Psoas muscle (tissue), 8 donors: ENCODE data around the gene THBS2. TPM values are rescaled to one million over a fixed set of nuclear protein-coding genes. Genes with fewer than 3 reads are reported as not detected.

Experiments
- ATAC-seq, 4 donors: fragments of 200-7000 bp; cut with Tn5 transposase; one replicate each; pipeline ENCODE4 v1.9.1; 2020; ENCODE audit warnings: moderate library complexity in 3 of 4, mild to moderate bottlenecking in 2 of 4
- DNase-seq, 2 donors: peaks; one replicate each; pipeline ENCODE4 v3.0.0-alpha.2; 2020
- H3K27ac ChIP-seq: fragments of 200-600 bp; one replicate; pipeline ENCODE4 v1.8.0; 2022
- H3K27me3 ChIP-seq, 3 donors: fragments of 200-600 bp in 1 of 3; one replicate each; pipeline versions ENCODE4 v1.6.1 to v1.8.0; 2013 to 2022; ENCODE audit warnings: low read length in 2 of 3, mild to moderate bottlenecking in 2 of 3, moderate library complexity in 1 of 3; ENCODE audit not compliant: insufficient read depth in 3 of 3
- H3K36me3 ChIP-seq, 2 donors: fragments of 200-600 bp in 1 of 2; one replicate each; pipeline versions ENCODE4 v1.6.1 to v1.8.0; 2013 to 2022; ENCODE audit warnings: low read depth in 1 of 2, mild to moderate bottlenecking in 1 of 2, moderate library complexity in 1 of 2; ENCODE audit not compliant: insufficient read depth in 1 of 2
- H3K4me1 ChIP-seq: fragments of 200-600 bp; one replicate; pipeline ENCODE4 v1.8.0; 2022
- H3K4me3 ChIP-seq: fragments of 200-600 bp; one replicate; pipeline ENCODE4 v1.8.0; 2022; ENCODE audit warnings: mild to moderate bottlenecking
- H3K9me3 ChIP-seq: fragments of 200-600 bp; one replicate; pipeline ENCODE4 v1.8.0; 2022
- WGBS, 3 donors: extraction: QIAGEN DNeasy Blood & Tissue Kit; methylation state at CpG; one replicate each; pipeline versions ENCODE4 v1.1.6 to v1.1.7; 2013; 5-methylcytosine and 5-hydroxymethylcytosine counted together
- intact Hi-C, 2 donors: fragments of 100-400 bp; cut with DNase I; formaldehyde crosslinking; loops; one replicate each; pipeline versions ENCODE4 v1.11.0 to v1.14.2; 2022
- polyA plus RNA-seq, 3 donors: library from polyadenylated mRNA; stranded (reverse); fragments of 200-250 nt; gene quantifications; one replicate each; pipeline ENCODE4 v1.2.3, GENCODE V29; 2013
- total RNA-seq, 4 donors: library from RNA; stranded (reverse); fragmentation: NEBNext Ultra II Directional in 2 of 4; extraction: Animal tissue kit (Norgen Biotek cat#: 25700) in 2 of 4; gene quantifications; one replicate each; pipeline versions ENCODE4 v1.2.1 to v1.2.4, GENCODE V29; 2021 to 2023
- TF ChIP-seq, protein P1 (sequence below): fragments of 200-600 bp; IDR thresholded peaks from one replicate; pipeline ENCODE4 v1.8.0; 2022; ENCODE audit warnings: antibody characterized with exemption
- donor health status: healthy with polysubstance abuse.
- donor health status: DM: no; HTN: no; CAD: no; lungs with moderate emphysema.
- donor health status: Bipolar disorder and iron deficiency.
- donor health status: healthy.
- donor health status: DM: yes; HTN: yes; CAD: no.
- donor health status: DM: no; HTN: no; CAD: no.
- donor health status: DM: no; HTN: no; CAD: no.
- donor health status: DM: yes; HTN: yes; CAD: no.

The THBS2 gene
- total and polyA plus RNA-seq, 7 donors: 0.49 to 9.4 (median 1.6) TPM

DNA sequence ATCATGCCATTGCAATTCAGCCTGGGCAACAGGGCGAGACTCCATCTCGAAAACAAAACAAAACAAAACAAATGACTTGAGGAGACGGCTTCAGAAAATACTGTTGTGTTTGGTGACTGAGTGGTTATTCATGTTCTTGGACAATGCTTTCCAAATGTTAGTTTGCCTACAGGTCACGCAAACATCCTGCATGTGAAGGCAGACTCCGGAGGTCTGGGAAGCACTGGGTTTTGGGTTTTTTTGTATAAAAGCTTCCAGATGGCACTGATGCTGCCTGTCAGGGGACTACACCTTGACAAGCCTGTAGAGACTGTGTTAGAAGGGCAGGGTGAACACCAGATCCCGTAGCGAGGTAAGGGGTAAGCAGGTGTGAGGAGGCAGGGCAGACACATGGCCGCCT lies 81.7 kb downstream of the THBS2 start:
- Histone ChIP-seq H3K9me3 (no peaks in the 10 kb centered on the region), H3K4me3 (no peak overlapping the region), H3K27me3 (no peaks in the 10 kb centered on the region), H3K36me3 (no peaks in the 10 kb centered on the region), H3K27ac (no peak overlapping the region), H3K4me1 (no peaks in the 10 kb centered on the region)
- 85 to 93% (median 93%) methylated on average over 8 of the region's 8 CpGs for WGBS, 3 donors
- intact Hi-C loops: no loop called here
- TF ChIP-seq, protein P1, sequence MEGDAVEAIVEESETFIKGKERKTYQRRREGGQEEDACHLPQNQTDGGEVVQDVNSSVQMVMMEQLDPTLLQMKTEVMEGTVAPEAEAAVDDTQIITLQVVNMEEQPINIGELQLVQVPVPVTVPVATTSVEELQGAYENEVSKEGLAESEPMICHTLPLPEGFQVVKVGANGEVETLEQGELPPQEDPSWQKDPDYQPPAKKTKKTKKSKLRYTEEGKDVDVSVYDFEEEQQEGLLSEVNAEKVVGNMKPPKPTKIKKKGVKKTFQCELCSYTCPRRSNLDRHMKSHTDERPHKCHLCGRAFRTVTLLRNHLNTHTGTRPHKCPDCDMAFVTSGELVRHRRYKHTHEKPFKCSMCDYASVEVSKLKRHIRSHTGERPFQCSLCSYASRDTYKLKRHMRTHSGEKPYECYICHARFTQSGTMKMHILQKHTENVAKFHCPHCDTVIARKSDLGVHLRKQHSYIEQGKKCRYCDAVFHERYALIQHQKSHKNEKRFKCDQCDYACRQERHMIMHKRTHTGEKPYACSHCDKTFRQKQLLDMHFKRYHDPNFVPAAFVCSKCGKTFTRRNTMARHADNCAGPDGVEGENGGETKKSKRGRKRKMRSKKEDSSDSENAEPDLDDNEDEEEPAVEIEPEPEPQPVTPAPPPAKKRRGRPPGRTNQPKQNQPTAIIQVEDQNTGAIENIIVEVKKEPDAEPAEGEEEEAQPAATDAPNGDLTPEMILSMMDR: no peak
- ATAC-seq (no peak), DNase-seq (no peak)

GRCh38 chr6:169171016-169171415 lies 82.6 kb downstream of the THBS2 start:
- TF ChIP-seq, protein P1: no peak
- intact Hi-C loops: no loop called here
- ATAC-seq (no peak), DNase-seq (no peak)
- Histone ChIP-seq H3K4me1 (no peaks in the 10 kb centered on the region), H3K9me3 (no peaks in the 10 kb centered on the region), H3K27me3 (no peaks in the 10 kb centered on the region), H3K27ac (no peak overlapping the region), H3K36me3 (no peaks in the 10 kb centered on the region), H3K4me3 (no peak overlapping the region)
- WGBS, 3 donors: 83 to 90% (median 89%) methylated on average over 15 to 16 of the region's 16 CpGs

DNA sequence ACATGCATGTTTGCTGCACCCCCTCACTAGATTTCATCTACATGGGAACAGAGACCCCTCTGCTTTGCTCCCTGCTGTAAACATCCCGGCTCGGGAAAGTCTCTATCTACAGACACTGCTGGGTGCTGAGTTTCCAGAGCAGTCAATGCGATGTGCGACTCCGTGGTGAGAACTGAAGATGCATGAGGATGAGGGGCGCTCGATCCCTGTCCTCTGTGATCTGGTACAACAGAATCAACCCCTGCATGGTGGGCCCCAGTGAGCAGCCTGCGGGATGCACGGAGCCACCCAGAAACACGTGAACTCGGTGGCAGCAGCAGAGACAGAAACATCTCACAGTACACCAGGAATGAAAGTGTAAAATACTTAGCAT lies 83.1 kb downstream of the THBS2 start:
- ATAC-seq (no peak), DNase-seq (no peak)
- intact Hi-C loops: no loop called here
- Histone ChIP-seq H3K4me1 (no peaks in the 10 kb centered on the region), H3K9me3 (no peaks in the 10 kb centered on the region), H3K27me3 (no peaks in the 10 kb centered on the region), H3K27ac (no peak overlapping the region), H3K36me3 (no peaks in the 10 kb centered on the region), H3K4me3 (no peak overlapping the region)
- WGBS, 3 donors: 89 to 96% (median 93%) methylated on average over 11 of the region's 11 CpGs
- TF ChIP-seq, protein P1: no peak

GRCh38 chr6:169169941-169170582 lies 83.6 kb downstream of the THBS2 start:
- no peaks in the 10 kb centered on the region for H3K36me3 ChIP-seq
- DNase-seq (no peak), ATAC-seq (no peak)
- intact Hi-C loops: no loop called here
- WGBS, 3 donors: 64 to 76% (median 76%) methylated on average over 16 of the region's 16 CpGs
- no peak overlapping the region for H3K4me3 ChIP-seq
- no peaks in the 10 kb centered on the region for H3K9me3 ChIP-seq
- H3K27ac ChIP-seq: no peak overlapping the region
- TF ChIP-seq, protein P1: no peak
- H3K4me1 ChIP-seq: no peaks in the 10 kb centered on the region
- no peaks in the 10 kb centered on the region for H3K27me3 ChIP-seq

DNA sequence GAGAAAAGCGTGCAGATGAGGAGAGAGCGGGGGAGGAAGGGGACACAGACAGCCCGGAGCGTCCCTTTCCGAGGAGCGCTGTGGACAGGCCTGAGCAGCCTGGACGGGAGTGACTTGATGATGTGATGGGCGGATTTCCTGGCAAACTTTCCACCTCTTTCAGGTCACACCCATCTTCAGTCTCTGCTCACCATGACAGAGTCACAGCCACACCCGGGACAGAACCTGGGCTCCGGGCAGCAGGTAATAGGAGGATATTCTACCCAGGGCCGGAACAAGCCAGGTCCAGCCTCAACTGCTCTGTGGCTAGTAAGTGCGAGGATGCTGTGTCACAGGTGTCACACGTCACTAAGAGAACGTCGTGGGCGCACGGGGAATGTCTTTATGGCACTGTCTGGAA lies 84.3 kb downstream of the THBS2 start:
- Histone ChIP-seq H3K36me3 (no peaks in the 10 kb centered on the region), H3K27me3 (no peaks in the 10 kb centered on the region), H3K27ac (no peak overlapping the region), H3K4me1 (no peaks in the 10 kb centered on the region), H3K9me3 (no peaks in the 10 kb centered on the region), H3K4me3 (no peak overlapping the region)
- ATAC-seq (no peak), DNase-seq (no peak)
- 85 to 88% (median 88%) methylated on average over 17 of the region's 17 CpGs for WGBS, 3 donors
- TF ChIP-seq, protein P1: no peak
- intact Hi-C loops: no loop called here
